ENCODE results near the gene PIK3R5. TPM values are rescaled to one million over a fixed set of nuclear protein-coding genes. Genes with fewer than 3 reads are reported as not detected.
A peak's percentile ranks its signal among the peaks of the same experiment; 100 is the strongest.

Gene PIK3R5
- total RNA-seq, 1 experiment from 2014 or later = 5.9 TPM

GRCh38 chr17:8900626-8901585 is 64.6 kb downstream of the PIK3R5 start:
- Mint-ChIP-seq H3K36me3 (no peaks in the 10 kb centered on the region), H3K27me3 (ENCODE audit: low read depth) (no peaks in the 10 kb centered on the region; the same call in 1 of the 2 replicates), H3K4me1 (peaks cover 22% of the 10 kb centered on the region), H3K27ac (no peak overlapping the region; the same call in 1 of the 2 replicates), H3K9me3 (no peaks in the 10 kb centered on the region), H3K4me3 (peak overlapping the region; percentile 24)
- ChIA-PET CTCF (interaction anchor here (0.8 to 4.1 kb wide), 15 partner anchors 11 to 150 kb away, joined by 3 to 59 read pairs (median 5); partner anchors contain the start of gene MFSD6L), POLR2A (no interaction called here)
- ATAC-seq (peak; percentile 32; the same call in 1 of the 2 replicates), DNase-seq (ENCODE audit: low spot score) (no peak)
- peak; percentile 72 for TF ChIP-seq USF2 (CRISPR knock-in tag; IDR thresholded peaks at IDR 0.05)
- TF ChIP-seq, protein P1, sequence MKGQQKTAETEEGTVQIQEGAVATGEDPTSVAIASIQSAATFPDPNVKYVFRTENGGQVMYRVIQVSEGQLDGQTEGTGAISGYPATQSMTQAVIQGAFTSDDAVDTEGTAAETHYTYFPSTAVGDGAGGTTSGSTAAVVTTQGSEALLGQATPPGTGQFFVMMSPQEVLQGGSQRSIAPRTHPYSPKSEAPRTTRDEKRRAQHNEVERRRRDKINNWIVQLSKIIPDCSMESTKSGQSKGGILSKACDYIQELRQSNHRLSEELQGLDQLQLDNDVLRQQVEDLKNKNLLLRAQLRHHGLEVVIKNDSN (CRISPR knock-in tag; IDR thresholded peaks at IDR 0.05) = peak; percentile 74; the same call in 1 of the 2 replicates
- TF ChIP-seq, protein P2, sequence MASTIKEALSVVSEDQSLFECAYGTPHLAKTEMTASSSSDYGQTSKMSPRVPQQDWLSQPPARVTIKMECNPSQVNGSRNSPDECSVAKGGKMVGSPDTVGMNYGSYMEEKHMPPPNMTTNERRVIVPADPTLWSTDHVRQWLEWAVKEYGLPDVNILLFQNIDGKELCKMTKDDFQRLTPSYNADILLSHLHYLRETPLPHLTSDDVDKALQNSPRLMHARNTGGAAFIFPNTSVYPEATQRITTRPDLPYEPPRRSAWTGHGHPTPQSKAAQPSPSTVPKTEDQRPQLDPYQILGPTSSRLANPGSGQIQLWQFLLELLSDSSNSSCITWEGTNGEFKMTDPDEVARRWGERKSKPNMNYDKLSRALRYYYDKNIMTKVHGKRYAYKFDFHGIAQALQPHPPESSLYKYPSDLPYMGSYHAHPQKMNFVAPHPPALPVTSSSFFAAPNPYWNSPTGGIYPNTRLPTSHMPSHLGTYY (CRISPR knock-in tag; IDR thresholded peaks at IDR 0.05) = 0 out of 2 replicates have a peak, but pooled peaks have one; percentile 29
- TF ChIP-seq, protein P3, sequence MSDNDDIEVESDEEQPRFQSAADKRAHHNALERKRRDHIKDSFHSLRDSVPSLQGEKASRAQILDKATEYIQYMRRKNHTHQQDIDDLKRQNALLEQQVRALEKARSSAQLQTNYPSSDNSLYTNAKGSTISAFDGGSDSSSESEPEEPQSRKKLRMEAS (CRISPR knock-in tag; IDR thresholded peaks at IDR 0.05) = no peak
- no peak for TF ChIP-seq MXD4 (CRISPR knock-in tag; IDR thresholded peaks at IDR 0.05; ENCODE audit: borderline replicate concordance)
- TF ChIP-seq HMGXB4 (CRISPR knock-in tag; IDR thresholded peaks at IDR 0.05) = no peak
- TF ChIP-seq ZNF232 (CRISPR knock-in tag; IDR thresholded peaks at IDR 0.05) = no peak
- TF ChIP-seq, protein P4, sequence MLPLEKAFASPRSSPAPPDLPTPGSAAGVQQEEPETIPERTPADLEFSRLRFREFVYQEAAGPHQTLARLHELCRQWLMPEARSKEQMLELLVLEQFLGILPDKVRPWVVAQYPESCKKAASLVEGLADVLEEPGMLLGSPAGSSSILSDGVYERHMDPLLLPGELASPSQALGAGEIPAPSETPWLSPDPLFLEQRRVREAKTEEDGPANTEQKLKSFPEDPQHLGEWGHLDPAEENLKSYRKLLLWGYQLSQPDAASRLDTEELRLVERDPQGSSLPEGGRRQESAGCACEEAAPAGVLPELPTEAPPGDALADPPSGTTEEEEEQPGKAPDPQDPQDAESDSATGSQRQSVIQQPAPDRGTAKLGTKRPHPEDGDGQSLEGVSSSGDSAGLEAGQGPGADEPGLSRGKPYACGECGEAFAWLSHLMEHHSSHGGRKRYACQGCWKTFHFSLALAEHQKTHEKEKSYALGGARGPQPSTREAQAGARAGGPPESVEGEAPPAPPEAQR (CRISPR knock-in tag; IDR thresholded peaks at IDR 0.05) = 0 out of 2 replicates have a peak, but pooled peaks have one; percentile 66

DNA sequence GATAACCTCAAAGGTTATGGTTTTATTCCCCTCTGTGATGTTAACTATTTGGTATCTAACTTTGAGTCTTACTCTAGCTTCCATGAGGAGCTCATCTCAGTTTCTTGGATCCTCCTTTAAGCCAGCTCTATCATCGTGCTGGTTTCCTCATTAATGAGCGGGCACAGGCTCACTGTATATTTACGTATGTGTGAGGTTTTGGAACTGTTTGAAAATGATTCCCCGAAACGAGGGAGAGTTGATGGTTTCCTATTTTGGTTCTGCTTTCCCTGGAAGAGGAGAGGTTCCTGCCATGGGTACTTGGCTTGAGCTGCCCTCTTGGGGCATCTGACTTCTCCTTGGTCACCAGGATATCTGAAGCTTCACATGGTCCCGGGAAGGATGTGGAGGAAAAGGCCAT is 65.3 kb downstream of the PIK3R5 start:
- POLR2A ChIA-PET = no interaction called here
- Mint-ChIP-seq H3K27me3 (ENCODE audit: low read depth) (no peaks in the 10 kb centered on the region; the same call in 1 of the 2 replicates), H3K4me3 (no peak overlapping the region), H3K4me1 (peaks cover 22% of the 10 kb centered on the region), H3K27ac (no peak overlapping the region), H3K36me3 (no peaks in the 10 kb centered on the region), H3K9me3 (no peaks in the 10 kb centered on the region)
- CTCF ChIA-PET = interaction anchor here (0.8 to 4.1 kb wide), 10 partner anchors 10 to 151 kb away, joined by 3 to 59 read pairs (median 6); partner anchors contain the start of gene MFSD6L
- no peak for ATAC-seq
- no peak for DNase-seq (ENCODE audit: low spot score)
- no peak for TF ChIP-seq USF2 (CRISPR knock-in tag; IDR thresholded peaks at IDR 0.05)
- TF ChIP-seq JUN (CRISPR knock-in tag; IDR thresholded peaks at IDR 0.05) = no peak
- TF ChIP-seq, protein P5, sequence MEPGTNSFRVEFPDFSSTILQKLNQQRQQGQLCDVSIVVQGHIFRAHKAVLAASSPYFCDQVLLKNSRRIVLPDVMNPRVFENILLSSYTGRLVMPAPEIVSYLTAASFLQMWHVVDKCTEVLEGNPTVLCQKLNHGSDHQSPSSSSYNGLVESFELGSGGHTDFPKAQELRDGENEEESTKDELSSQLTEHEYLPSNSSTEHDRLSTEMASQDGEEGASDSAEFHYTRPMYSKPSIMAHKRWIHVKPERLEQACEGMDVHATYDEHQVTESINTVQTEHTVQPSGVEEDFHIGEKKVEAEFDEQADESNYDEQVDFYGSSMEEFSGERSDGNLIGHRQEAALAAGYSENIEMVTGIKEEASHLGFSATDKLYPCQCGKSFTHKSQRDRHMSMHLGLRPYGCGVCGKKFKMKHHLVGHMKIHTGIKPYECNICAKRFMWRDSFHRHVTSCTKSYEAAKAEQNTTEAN (CRISPR knock-in tag; IDR thresholded peaks at IDR 0.05) = no peak
- TF ChIP-seq ATF2 (CRISPR knock-in tag; IDR thresholded peaks at IDR 0.05; ENCODE audit: borderline replicate concordance, low read depth) = no peak
- TF ChIP-seq SMAD3 (CRISPR knock-in tag; IDR thresholded peaks at IDR 0.05; ENCODE audit: borderline replicate concordance) = no peak
- TF ChIP-seq ARID4B (CRISPR knock-in tag; IDR thresholded peaks at IDR 0.05; ENCODE audit: borderline replicate concordance) = no peak
- TF ChIP-seq JAZF1 (CRISPR knock-in tag; IDR thresholded peaks at IDR 0.05) = no peak

Data from WTC11 (cell line).